H9 (cell line): ENCODE results near the gene GOLGA8N. TPM values are rescaled to one million over a fixed set of nuclear protein-coding genes. Genes with fewer than 3 reads are reported as not detected.
A peak's percentile ranks its signal among the peaks of the same experiment; 100 is the strongest.

Source experiments
- DNase-seq: peaks from one replicate; pipeline ENCODE4 v3.0.0-alpha.2; 2017
- H2AFZ ChIP-seq: one replicate; pipeline ENCODE4 v1.6.1; 2013; ENCODE audit warnings: mild to moderate bottlenecking, low read length, control low read depth, moderate library complexity
- H2AK5ac ChIP-seq: 2 replicates; pipeline ENCODE4 v1.6.1; 2013; ENCODE audit warnings: low read length, control low read depth, mixed read lengths; ENCODE audit not compliant: insufficient read length
- H2BK120ac ChIP-seq: one replicate; pipeline ENCODE4 v1.6.1; 2013; ENCODE audit warnings: low read depth, mild to moderate bottlenecking, low read length, control low read depth, inconsistent platforms; ENCODE audit not compliant: poor library complexity, severe bottlenecking
- H2BK12ac ChIP-seq: 2 replicates; pipeline ENCODE4 v1.6.1; 2013; ENCODE audit warnings: low read length, control low read depth, mixed read lengths, low read depth; ENCODE audit not compliant: insufficient read length
- H2BK15ac ChIP-seq: 2 replicates; pipeline ENCODE4 v1.6.1; 2013; ENCODE audit warnings: low read depth, low read length, control low read depth
- H2BK20ac ChIP-seq: one replicate; pipeline ENCODE4 v1.6.1; 2013; ENCODE audit warnings: low read depth, mild to moderate bottlenecking, low read length, control low read depth, inconsistent platforms; ENCODE audit not compliant: poor library complexity, severe bottlenecking
- H2BK5ac ChIP-seq: 2 replicates; pipeline ENCODE4 v1.6.1; 2013; ENCODE audit warnings: low read length, control low read depth, mixed read lengths; ENCODE audit not compliant: insufficient read length
- H3K14ac ChIP-seq: 2 replicates; pipeline ENCODE4 v1.6.1; 2013; ENCODE audit warnings: low read length, control low read depth; ENCODE audit not compliant: insufficient read depth
- H3K18ac ChIP-seq: 2 replicates; pipeline ENCODE4 v1.6.1; 2013; ENCODE audit warnings: low read depth, mild to moderate bottlenecking, mixed read lengths, low read length, control low read depth; ENCODE audit not compliant: insufficient read length
- H3K23ac ChIP-seq: 2 replicates; pipeline ENCODE4 v1.6.1; 2013; ENCODE audit warnings: low read length, control low read depth, mixed read lengths, low read depth; ENCODE audit not compliant: insufficient read length
- H3K23me2 ChIP-seq: 2 replicates; pipeline ENCODE4 v1.6.1; 2013; ENCODE audit warnings: low read depth, mild to moderate bottlenecking, mixed read lengths, low read length, control low read depth; ENCODE audit not compliant: insufficient read length, poor library complexity, severe bottlenecking
- H3K27ac ChIP-seq: 2 replicates; pipeline ENCODE4 v1.5.1; 2013; ENCODE audit warnings: low read length, control low read depth, mixed read lengths, low read depth; ENCODE audit not compliant: insufficient read length
- H3K27me3 ChIP-seq: 2 replicates; pipeline ENCODE4 v1.6.1; 2013; ENCODE audit warnings: low read length, control low read depth, inconsistent platforms; ENCODE audit not compliant: insufficient read depth
- H3K4ac ChIP-seq: 2 replicates; pipeline ENCODE4 v1.6.1; 2013; ENCODE audit warnings: low read depth, mild to moderate bottlenecking, control low read depth, inconsistent platforms, low read length, moderate library complexity
- H3K4me1 ChIP-seq: 2 replicates; pipeline ENCODE4 v1.6.1; 2013; ENCODE audit warnings: low read length, control low read depth, inconsistent platforms; ENCODE audit not compliant: insufficient read depth
- H3K4me2 ChIP-seq: 2 replicates; pipeline ENCODE4 v1.6.1; 2013; ENCODE audit warnings: low read length, control low read depth, mixed read lengths; ENCODE audit not compliant: insufficient read length, insufficient read depth
- H3K56ac ChIP-seq: 2 replicates; pipeline ENCODE4 v1.6.1; 2013; ENCODE audit warnings: low read depth, mild to moderate bottlenecking, mixed read lengths, low read length, control low read depth; ENCODE audit not compliant: insufficient read length
- H3K79me1 ChIP-seq: 2 replicates; pipeline ENCODE4 v1.6.1; 2013; ENCODE audit warnings: low read depth, mild to moderate bottlenecking, moderate library complexity, low read length, control low read depth, inconsistent platforms; ENCODE audit not compliant: insufficient read depth, poor library complexity, severe bottlenecking
- H3K79me2 ChIP-seq: 2 replicates; pipeline ENCODE4 v1.6.1; 2013; ENCODE audit warnings: low read length, control low read depth, inconsistent platforms; ENCODE audit not compliant: insufficient read depth
- H3K9ac ChIP-seq: 2 replicates; pipeline ENCODE4 v1.6.1; 2013; ENCODE audit warnings: low read length, control low read depth, mixed read lengths; ENCODE audit not compliant: insufficient read length; ENCODE audit errors: extremely low read depth
- H3K9me3 ChIP-seq: one replicate; pipeline ENCODE4 v1.6.1; 2013; ENCODE audit warnings: low read depth, low read length, inconsistent platforms; ENCODE audit not compliant: control insufficient read depth
- H3T11ph ChIP-seq: one replicate; pipeline ENCODE4 v1.6.1; 2013; ENCODE audit warnings: mild to moderate bottlenecking, low read length, control low read depth, inconsistent platforms
- H4K20me1 ChIP-seq: one replicate; pipeline ENCODE4 v1.6.1; 2013; ENCODE audit not compliant: control insufficient read depth, insufficient read length, insufficient read depth
- H4K5ac ChIP-seq: 2 replicates; pipeline ENCODE4 v1.6.1; 2013; ENCODE audit warnings: low read depth, mild to moderate bottlenecking, mixed read lengths, low read length, control low read depth; ENCODE audit not compliant: insufficient read length
- H4K8ac ChIP-seq: replicated peaks from 2 replicates; pipeline ENCODE4 v1.6.1; 2013; ENCODE audit warnings: low read length, control low read depth, mixed read lengths, low read depth; ENCODE audit not compliant: insufficient read length
- H4K91ac ChIP-seq: 2 replicates; pipeline ENCODE4 v1.6.1; 2013; ENCODE audit warnings: low read depth, mild to moderate bottlenecking, moderate library complexity, mixed read lengths, low read length, control low read depth; ENCODE audit not compliant: insufficient read length
- H3K27ac Mint-ChIP-seq, 3 experiments: 2 replicates in 2 of 3; 3 replicates in 1 of 3; pipeline ENCODE4 v1.8.0; 2020 to 2021; ENCODE audit warnings: mixed read lengths in 3 of 3, mild to moderate bottlenecking in 1 of 3, moderate library complexity in 1 of 3
- H3K27me3 Mint-ChIP-seq: 2 replicates; pipeline ENCODE4 v1.8.0; 2021; ENCODE audit warnings: low read depth, mild to moderate bottlenecking, moderate library complexity, mixed read lengths
- H3K36me3 Mint-ChIP-seq, 3 experiments: 2 replicates in 2 of 3; 3 replicates in 1 of 3; pipeline ENCODE4 v1.8.0; 2020 to 2021; ENCODE audit warnings: low read depth in 3 of 3, mixed read lengths in 3 of 3; ENCODE audit not compliant: insufficient read depth in 1 of 3
- H3K4me1 Mint-ChIP-seq, 2 experiments: 2 replicates each; pipeline ENCODE4 v1.8.0; 2020; ENCODE audit warnings: mixed read lengths in 2 of 2
- H3K4me3 Mint-ChIP-seq, 2 experiments: 2 replicates in 1 of 2; 3 replicates in 1 of 2; pipeline ENCODE4 v1.8.0; 2020 to 2021; ENCODE audit warnings: mild to moderate bottlenecking in 2 of 2, mixed read lengths in 2 of 2, moderate library complexity in 1 of 2
- H3K9me3 Mint-ChIP-seq, 2 experiments: 2 replicates in 1 of 2; 3 replicates in 1 of 2; pipeline ENCODE4 v1.8.0; 2020; ENCODE audit warnings: mild to moderate bottlenecking in 2 of 2, mixed read lengths in 2 of 2, moderate library complexity in 1 of 2
- CTCF ChIP-seq: fragments of 200-600 bp; sonication (generic); conservative IDR thresholded peaks from 3 replicates; pipeline ENCODE4 v1.8.0; 2021; ENCODE audit warnings: antibody characterized with exemption, mild to moderate bottlenecking
- WGBS: extraction: QIAGEN DNeasy Blood & Tissue Kit; methylation state at CpG from one replicate; pipeline ENCODE4 v1.1.7; 2013; ENCODE audit warnings: missing lambda C conversion rate, low lambda C conversion rate, mixed read lengths; ENCODE audit not compliant: insufficient read length; ENCODE audit errors: extremely low coverage; 5-methylcytosine and 5-hydroxymethylcytosine counted together
- total RNA-seq: library from RNA; stranded (reverse); gene quantifications from 2 replicates; pipeline ENCODE4 v1.2.1, GENCODE V29; 2021

Gene GOLGA8N
- total RNA-seq, 1 experiment from 2014 or later = 0.50 TPM

GRCh38 chr15:32642667-32643435 lies 49.6 kb downstream of the GOLGA8N start:
- H3K18ac ChIP-seq = no peak overlapping the region
- no peak overlapping the region for H2AFZ ChIP-seq
- DNase-seq = no peak
- H3K23me2 ChIP-seq = no peaks in the 10 kb centered on the region
- no peaks in the 10 kb centered on the region for H3K9me3 ChIP-seq
- peak overlapping the region; percentile 90 for H3K4me2 ChIP-seq
- no peaks in the 10 kb centered on the region for H3K79me2 ChIP-seq
- H3K79me1 ChIP-seq = no peaks in the 10 kb centered on the region
- H3K14ac ChIP-seq = no peak overlapping the region
- H3K9ac ChIP-seq = no peak overlapping the region
- TF ChIP-seq CTCF = no peak
- H3K27ac Mint-ChIP-seq = peak overlapping the region; percentile 2 to 71 (median 46); a peak in 5 of 7 replicates
- H4K8ac ChIP-seq = no peak overlapping the region
- H3K4me1 ChIP-seq = peaks cover 4% of the 10 kb centered on the region; the same call in 1 of the 2 replicates
- H4K5ac ChIP-seq = no peak overlapping the region
- peak overlapping the region; percentile 28 to 65 for H3K4me3 Mint-ChIP-seq
- no peaks in the 10 kb centered on the region; the same call in 1 of the 2 replicates for H3K27me3 Mint-ChIP-seq
- no CpG with 5 or more reads among the region's 5 CpGs for WGBS
- H3K27ac ChIP-seq = no peak overlapping the region
- H2BK15ac ChIP-seq = no peak overlapping the region
- no peak overlapping the region for H2BK5ac ChIP-seq
- H4K91ac ChIP-seq = no peak overlapping the region
- no peak overlapping the region for H3K56ac ChIP-seq
- no peak overlapping the region for H3K23ac ChIP-seq
- peaks cover 0 to 24% (median 9%) of the 10 kb centered on the region in 3 experiments; a peak in 6 of 7 replicates for H3K36me3 Mint-ChIP-seq
- H2BK120ac ChIP-seq = no peak overlapping the region
- no peaks in the 10 kb centered on the region for H3K9me3 Mint-ChIP-seq
- no peak overlapping the region for H2BK12ac ChIP-seq
- H2AK5ac ChIP-seq = no peak overlapping the region
- no peak overlapping the region for H3T11ph ChIP-seq
- no peaks in the 10 kb centered on the region for H3K27me3 ChIP-seq
- peaks cover 21 to 22% of the 10 kb centered on the region in 2 experiments for H3K4me1 Mint-ChIP-seq
- H4K20me1 ChIP-seq = no peaks in the 10 kb centered on the region
- H3K4ac ChIP-seq = no peak overlapping the region
- H2BK20ac ChIP-seq = no peak overlapping the region
